Activated CD4-positive, alpha-beta T cell treated with anti-CD3 and anti-CD28 coated beads, Interleukin-2, amount 10 ng/mL, durations not matched to agents 24 days and 14 days (primary cell): ENCODE measurements around the gene APLP2. TPM values are rescaled to one million over a fixed set of nuclear protein-coding genes. Genes with fewer than 3 reads are reported as not detected.
"Not testable (repeated sequence)": the region's sequence is repeated elsewhere in the genome, so short reads cannot be mapped to it uniquely, and the experiment has no call there.

ENCODE experiments used
- DNase-seq: peaks from one replicate; pipeline ENCODE4 v3.0.0; 2022
- H3K27ac Mint-ChIP-seq: one replicate; pipeline ENCODE4 v1.8.0; 2022; ENCODE audit warnings: mild to moderate bottlenecking, mixed read lengths
- H3K27me3 Mint-ChIP-seq: one replicate; pipeline ENCODE4 v1.8.0; 2022; ENCODE audit warnings: mixed read lengths
- H3K36me3 Mint-ChIP-seq: one replicate; pipeline ENCODE4 v1.8.0; 2022; ENCODE audit warnings: low read depth, mild to moderate bottlenecking, mixed read lengths
- H3K4me1 Mint-ChIP-seq: one replicate; pipeline ENCODE4 v1.8.0; 2021; ENCODE audit warnings: mixed read lengths
- H3K4me3 Mint-ChIP-seq: one replicate; pipeline ENCODE4 v1.8.0; 2022; ENCODE audit warnings: mild to moderate bottlenecking, moderate library complexity, mixed read lengths
- H3K9me3 Mint-ChIP-seq: one replicate; pipeline ENCODE4 v1.8.0; 2021; ENCODE audit warnings: mixed read lengths
- intact Hi-C: fragments of 100-400 bp; cut with micrococcal nuclease; formaldehyde crosslinking; loops from one replicate; pipeline ENCODE4 v1.15.1; 2023
- total RNA-seq: library from RNA; stranded (reverse); gene quantifications from 2 replicates; pipeline ENCODE4 v1.2.3, GENCODE V29; 2022

APLP2 gene
- total RNA-seq, 1 donor from 2014 or later: 46.4 TPM

DNA sequence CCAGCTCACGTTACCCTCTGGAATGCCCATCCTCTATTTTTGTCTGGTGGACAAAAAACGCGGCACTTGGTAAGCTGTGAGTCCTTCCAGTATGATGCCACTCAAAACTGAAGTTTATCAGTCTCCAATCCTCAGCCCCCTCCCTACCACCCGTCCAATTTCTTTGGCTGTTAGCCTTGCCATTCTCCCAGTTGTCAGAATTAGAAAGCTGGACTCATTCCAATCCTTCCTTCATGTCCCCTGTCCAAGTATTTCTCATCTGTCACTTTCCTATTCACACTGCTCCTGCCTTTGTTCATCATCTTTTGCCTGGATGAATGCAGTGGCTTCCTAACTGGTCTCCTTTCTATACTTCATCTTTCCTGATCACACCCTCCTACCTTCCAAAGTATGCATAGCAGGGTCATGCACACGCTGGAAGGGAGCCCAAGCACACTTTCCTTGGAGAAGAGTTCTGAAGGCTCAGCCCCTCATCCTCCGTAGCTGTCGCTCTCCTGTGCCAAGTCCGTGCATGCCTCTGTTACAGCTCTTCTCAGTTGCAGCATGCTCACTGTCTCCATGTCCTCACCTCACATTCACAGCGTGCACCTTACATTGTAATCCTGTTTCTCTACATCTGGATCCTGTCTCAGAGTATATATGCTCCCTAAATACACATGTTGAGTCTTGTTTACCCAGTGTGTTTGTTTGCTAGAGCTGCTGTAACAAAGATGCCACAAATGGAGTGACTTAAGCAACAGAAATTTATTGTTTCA is 19.4 kb downstream of the APLP2 start:
- peaks cover 7% of the 10 kb centered on the region for H3K27me3 Mint-ChIP-seq
- no peak overlapping the region for H3K4me3 Mint-ChIP-seq
- no peak for DNase-seq
- no peaks in the 10 kb centered on the region for H3K4me1 Mint-ChIP-seq
- intact Hi-C loops: no loop called here
- H3K36me3 Mint-ChIP-seq: no peaks in the 10 kb centered on the region
- H3K9me3 Mint-ChIP-seq: no peaks in the 10 kb centered on the region
- no peak overlapping the region for H3K27ac Mint-ChIP-seq

DNA sequence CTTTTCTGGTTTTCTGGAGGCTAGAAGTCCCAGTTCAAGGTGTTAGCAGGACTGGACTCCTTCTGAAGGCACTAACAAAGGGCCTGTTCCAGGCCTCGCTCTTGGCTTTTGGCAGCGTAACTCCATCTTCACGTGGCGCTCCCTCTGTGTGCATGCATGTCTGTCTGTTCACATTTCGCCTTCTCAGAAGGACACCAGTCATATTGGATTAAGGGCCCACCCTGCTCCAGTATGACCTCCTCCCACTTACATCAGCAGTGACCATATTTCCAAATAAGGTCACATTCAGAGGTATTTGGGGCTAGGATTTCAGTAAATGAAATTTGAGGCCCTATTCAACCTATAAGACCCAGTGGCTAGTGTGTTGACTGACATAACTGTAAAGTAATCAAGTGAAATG is 20.0 kb downstream of the APLP2 start:
- peaks cover 1% of the 10 kb centered on the region for H3K4me1 Mint-ChIP-seq

DNA sequence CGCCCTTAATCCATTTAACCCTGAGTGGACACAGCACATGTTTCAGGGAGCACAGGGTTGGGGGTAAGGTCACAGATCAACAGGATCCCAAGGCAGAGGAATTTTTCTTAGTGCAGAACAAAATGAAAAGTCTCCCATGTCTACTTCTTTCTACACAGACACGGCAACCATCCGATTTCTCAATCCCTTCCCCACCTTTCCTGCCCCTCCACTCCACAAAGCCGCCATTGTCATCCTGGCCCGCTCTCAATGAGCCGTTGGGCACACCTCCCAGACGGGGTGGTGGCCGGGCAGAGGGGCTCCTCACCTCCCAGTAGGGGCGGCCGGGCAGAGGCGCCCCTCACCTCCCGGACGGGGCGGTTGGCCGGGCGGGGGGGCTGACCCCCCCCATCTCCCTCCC is 20.8 kb downstream of the APLP2 start:
- H3K36me3 Mint-ChIP-seq, H3K4me1 Mint-ChIP-seq, intact Hi-C loops: not testable (repeated sequence)

More for the DNA sequence above, 20.0 kb downstream of the APLP2 start:
- peaks cover 5% of the 10 kb centered on the region for H3K27me3 Mint-ChIP-seq
- no peak overlapping the region for H3K4me3 Mint-ChIP-seq
- DNase-seq: no peak
- H3K36me3 Mint-ChIP-seq: no peaks in the 10 kb centered on the region
- H3K9me3 Mint-ChIP-seq: no peaks in the 10 kb centered on the region
- H3K27ac Mint-ChIP-seq: no peak overlapping the region
- intact Hi-C loops: no loop called here

DNA sequence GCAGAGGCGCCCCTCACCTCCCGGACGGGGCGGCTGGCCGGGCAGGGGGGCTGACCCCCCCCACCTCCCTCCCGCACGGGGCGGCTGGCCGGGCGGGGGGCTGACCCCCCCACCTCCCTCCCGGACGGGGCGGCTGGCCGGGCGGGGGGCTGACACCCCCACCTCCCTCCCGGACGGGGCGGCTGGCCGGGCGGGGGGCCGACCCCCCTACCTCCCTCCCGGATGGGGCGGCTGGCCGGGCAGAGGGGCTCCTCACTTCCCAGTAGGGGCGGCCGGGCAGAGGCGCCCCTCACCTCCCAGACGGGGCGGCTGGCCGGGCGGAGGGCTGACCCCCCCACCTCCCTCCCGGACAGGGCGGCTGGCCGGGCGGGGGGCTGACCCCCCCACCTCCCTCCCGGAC is 21.5 kb downstream of the APLP2 start:
- H3K27ac Mint-ChIP-seq, intact Hi-C loops, H3K36me3 Mint-ChIP-seq, H3K9me3 Mint-ChIP-seq, H3K27me3 Mint-ChIP-seq, H3K4me1 Mint-ChIP-seq, H3K4me3 Mint-ChIP-seq, DNase-seq: not testable (repeated sequence)

More for the DNA sequence above, 20.8 kb downstream of the APLP2 start:
- H3K27me3 Mint-ChIP-seq, H3K4me3 Mint-ChIP-seq, DNase-seq, H3K27ac Mint-ChIP-seq, H3K9me3 Mint-ChIP-seq: not testable (repeated sequence)

DNA sequence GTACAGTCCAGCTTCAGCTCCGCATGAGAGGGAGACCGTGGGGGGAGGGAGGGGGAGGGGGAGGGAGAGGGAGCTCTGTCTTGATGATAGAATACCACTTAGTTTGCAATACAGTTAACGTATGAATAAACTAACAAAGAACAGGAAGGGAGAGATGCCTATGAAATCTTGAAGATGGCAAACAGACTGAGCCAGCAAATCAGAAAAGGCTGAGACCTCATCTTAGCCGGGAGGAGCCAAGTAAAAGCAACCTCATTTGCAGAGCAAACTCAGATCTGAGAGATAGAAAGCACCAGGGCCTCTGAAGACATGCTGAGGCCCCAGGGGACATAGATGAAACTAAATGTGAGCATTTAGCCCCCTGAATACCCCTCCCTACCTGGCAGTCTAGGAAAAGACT is 23.0 kb downstream of the APLP2 start:
- no peaks in the 10 kb centered on the region for H3K27me3 Mint-ChIP-seq
- peaks cover 1% of the 10 kb centered on the region for H3K4me1 Mint-ChIP-seq
- intact Hi-C loops: no loop called here
- no peaks in the 10 kb centered on the region for H3K9me3 Mint-ChIP-seq
- no peak for DNase-seq
- H3K36me3 Mint-ChIP-seq: no peaks in the 10 kb centered on the region
- no peak overlapping the region for H3K4me3 Mint-ChIP-seq
- no peak overlapping the region for H3K27ac Mint-ChIP-seq

DNA sequence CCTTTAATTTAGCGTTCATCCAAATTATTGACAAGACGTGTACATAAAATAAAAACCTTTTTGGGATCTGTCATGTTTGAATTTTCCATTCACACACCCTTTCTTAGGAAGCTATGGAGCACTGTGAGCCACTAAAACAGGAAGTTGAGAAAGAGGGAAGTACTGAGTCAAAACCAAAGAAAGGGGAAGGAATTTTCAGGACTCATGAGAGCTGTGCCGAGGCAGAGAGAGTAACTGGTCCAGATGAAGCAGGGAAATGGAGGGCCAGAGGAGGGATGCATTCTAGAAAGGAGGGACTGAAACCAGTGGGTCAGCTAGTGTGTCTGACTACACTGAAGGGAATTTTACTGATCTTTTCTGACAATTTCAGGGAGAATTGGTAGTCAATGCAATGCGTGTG is 24.9 kb downstream of the APLP2 start:
- Mint-ChIP-seq H3K9me3 (no peaks in the 10 kb centered on the region), H3K27ac (no peak overlapping the region), H3K36me3 (no peaks in the 10 kb centered on the region), H3K27me3 (no peaks in the 10 kb centered on the region), H3K4me1 (peaks cover 1% of the 10 kb centered on the region), H3K4me3 (no peak overlapping the region)
- DNase-seq: no peak
- intact Hi-C loops: no loop called here

DNA sequence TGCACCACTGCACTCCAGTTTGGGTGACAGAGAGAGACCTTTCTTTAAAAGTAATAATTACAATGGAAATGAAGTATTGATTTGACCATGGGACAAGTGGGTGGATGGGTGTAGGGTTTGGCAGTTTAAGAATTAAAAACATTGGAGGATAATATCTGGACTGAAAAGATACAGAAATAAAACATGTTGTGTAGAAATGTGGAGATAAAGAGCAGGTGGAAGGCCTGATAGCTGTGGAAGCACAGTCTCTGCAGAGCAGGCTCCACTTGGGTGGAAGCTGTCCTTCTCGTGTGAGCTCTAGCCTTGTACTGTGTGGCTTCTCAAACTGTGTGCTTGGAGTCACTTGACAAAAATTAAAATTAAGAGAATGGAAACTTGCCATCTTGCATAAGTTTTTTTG is 25.6 kb downstream of the APLP2 start:
- no peak overlapping the region for H3K4me3 Mint-ChIP-seq
- DNase-seq: no peak
- H3K4me1 Mint-ChIP-seq: peaks cover 1% of the 10 kb centered on the region
- H3K27me3 Mint-ChIP-seq: no peaks in the 10 kb centered on the region
- no peaks in the 10 kb centered on the region for H3K9me3 Mint-ChIP-seq
- no peaks in the 10 kb centered on the region for H3K36me3 Mint-ChIP-seq
- intact Hi-C loops: no loop called here
- H3K27ac Mint-ChIP-seq: no peak overlapping the region

DNA sequence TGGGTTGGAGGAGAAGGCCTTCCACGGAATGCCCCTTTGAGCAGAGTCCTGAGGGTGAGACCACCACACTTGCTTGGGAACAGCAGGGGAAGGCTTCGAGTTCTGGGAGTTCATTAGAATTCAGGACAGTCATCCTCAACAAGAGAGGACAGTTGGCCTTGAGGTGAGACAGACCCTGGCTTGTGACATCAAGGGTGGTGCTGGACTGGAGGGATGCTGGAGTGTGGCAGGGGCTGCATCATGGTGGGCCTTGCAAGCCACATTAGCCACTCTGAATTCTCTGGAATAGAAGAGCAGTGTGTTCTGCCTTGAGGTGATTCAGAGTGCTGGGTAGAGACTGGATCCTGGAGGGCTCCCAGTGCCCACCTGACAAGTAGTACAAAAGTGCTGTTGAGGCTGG is 26.3 kb downstream of the APLP2 start:
- intact Hi-C loops: no loop called here
- Mint-ChIP-seq H3K9me3 (no peaks in the 10 kb centered on the region), H3K4me1 (peaks cover 1% of the 10 kb centered on the region), H3K4me3 (no peak overlapping the region), H3K27me3 (no peaks in the 10 kb centered on the region), H3K36me3 (no peaks in the 10 kb centered on the region), H3K27ac (no peak overlapping the region)
- no peak for DNase-seq

DNA sequence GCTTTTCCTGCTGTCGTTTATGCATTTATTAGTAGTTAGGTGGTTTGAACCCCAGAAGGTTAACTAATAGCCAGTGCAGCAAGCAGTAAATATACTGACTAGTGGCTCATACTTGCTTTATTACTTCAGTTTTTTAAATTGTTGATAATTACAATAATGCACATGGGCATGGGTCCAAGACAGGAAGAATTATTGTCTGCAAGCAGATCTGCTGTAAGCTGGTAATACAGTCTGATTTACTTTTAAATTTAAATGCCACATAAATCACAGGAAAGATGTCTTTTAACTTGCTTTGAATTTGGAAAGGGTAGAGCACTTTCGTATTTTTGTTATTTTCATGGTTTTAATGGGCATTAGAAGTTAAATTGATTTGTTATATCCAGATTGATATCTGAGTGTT is 27.1 kb downstream of the APLP2 start:
- Mint-ChIP-seq H3K4me1 (peaks cover 1% of the 10 kb centered on the region), H3K36me3 (no peaks in the 10 kb centered on the region), H3K27ac (no peak overlapping the region), H3K9me3 (no peaks in the 10 kb centered on the region), H3K4me3 (no peak overlapping the region), H3K27me3 (no peaks in the 10 kb centered on the region)
- DNase-seq: no peak
- intact Hi-C loops: no loop called here

DNA sequence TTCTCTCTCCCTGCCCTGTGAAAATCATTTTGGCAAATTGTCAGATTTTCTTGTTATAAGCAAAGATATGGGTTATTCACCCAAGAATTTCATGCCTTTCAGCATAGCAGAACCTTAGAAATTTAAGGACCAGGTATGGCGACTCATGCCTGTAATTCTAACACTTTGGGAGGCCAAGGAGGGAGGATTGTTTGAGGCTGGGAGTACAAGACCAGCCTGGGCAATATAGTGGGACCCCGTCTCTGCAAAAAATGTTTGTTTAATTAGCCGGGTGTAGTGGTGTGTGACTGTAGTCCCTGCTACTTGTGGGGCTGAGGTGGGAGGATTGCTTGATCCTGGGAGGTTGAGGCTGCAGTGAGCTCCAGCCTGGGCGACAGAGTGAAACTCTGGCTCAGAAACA is 27.6 kb downstream of the APLP2 start:
- H3K9me3 Mint-ChIP-seq: no peaks in the 10 kb centered on the region
- intact Hi-C loops: no loop called here
- H3K4me1 Mint-ChIP-seq: peaks cover 1% of the 10 kb centered on the region
- DNase-seq: no peak
- no peaks in the 10 kb centered on the region for H3K27me3 Mint-ChIP-seq
- no peaks in the 10 kb centered on the region for H3K36me3 Mint-ChIP-seq
- H3K27ac Mint-ChIP-seq: no peak overlapping the region
- no peak overlapping the region for H3K4me3 Mint-ChIP-seq

DNA sequence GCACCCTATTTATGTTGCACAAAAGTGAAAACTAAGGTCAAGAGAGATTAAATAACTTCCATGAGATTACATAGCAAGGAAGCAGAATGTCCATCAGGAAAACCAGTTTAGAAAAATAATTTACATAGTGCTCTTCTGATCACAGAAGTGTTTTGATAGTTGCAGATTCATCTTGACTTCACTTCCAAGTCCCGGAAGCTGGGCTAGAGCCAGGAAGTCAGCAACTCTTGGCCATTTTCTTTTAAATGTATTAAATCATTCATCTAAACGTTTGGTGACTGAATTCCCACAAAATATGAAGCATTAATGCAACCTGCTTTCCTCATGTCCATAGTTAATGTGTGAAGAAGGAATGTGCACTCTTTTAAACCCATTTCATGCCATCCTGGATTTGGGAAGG is 29.7 kb downstream of the APLP2 start:
- Mint-ChIP-seq H3K27me3 (peaks cover 2% of the 10 kb centered on the region), H3K36me3 (no peaks in the 10 kb centered on the region), H3K4me3 (no peak overlapping the region), H3K9me3 (no peaks in the 10 kb centered on the region), H3K27ac (no peak overlapping the region), H3K4me1 (peaks cover 1% of the 10 kb centered on the region)
- intact Hi-C loops: no loop called here
- DNase-seq: no peak

DNA sequence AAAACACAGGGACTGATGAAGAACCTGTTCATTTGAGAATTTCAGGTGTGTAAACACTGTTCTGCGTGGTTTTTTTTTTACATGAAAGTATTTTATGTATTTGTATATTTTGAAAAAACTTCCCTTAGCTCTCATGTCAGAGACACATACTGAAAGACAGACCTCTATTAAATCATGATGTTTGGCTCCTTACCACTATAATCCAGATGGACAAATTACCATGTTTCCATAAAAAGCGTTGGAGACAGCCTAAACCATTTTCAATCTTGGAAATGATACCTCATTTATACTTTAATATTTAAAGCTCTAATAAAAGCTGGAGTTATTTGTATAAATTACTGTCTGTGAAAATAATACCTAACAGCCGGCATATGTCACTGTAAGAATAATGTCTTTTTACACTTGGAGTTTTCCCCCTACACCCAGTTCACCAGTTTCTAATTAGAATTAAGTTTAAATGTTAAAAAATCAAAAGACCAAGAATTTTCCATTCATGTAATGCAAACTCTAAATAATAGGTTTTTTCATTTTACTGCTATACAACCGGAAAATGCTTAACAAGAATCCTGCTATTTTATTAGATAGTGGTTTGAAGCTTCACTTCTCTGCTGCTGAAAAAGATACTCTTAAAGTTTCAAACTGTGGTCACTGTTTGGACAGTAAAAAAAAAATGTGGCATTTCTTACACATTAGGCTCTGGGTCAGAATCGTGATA is 30.8 kb downstream of the APLP2 start:
- H3K27ac Mint-ChIP-seq: no peak overlapping the region
- no peaks in the 10 kb centered on the region for H3K9me3 Mint-ChIP-seq
- no peak for DNase-seq
- H3K4me1 Mint-ChIP-seq: no peaks in the 10 kb centered on the region
- H3K36me3 Mint-ChIP-seq: no peaks in the 10 kb centered on the region
- intact Hi-C loops: no loop called here
- no peak overlapping the region for H3K4me3 Mint-ChIP-seq
- peaks cover 2% of the 10 kb centered on the region for H3K27me3 Mint-ChIP-seq

DNA sequence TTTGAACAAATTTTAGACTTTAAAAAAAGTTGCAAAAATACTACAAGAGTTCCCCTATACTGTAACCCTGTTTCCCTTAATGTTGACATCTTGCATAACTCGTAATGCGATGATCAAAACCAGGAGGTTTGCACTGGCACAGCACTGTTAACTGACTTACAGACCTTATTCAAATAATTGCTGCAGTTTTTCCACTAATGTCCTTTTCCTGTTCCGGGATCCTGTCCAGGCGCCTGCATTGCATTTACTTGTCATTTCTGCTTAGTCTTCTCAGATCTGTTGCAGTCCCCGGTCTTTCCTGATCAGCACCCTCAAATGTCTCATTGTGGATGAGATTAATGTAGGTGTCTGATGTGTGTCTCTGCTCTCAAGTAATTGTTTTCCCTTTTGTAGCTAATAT is 32.0 kb downstream of the APLP2 start:
- no peaks in the 10 kb centered on the region for H3K36me3 Mint-ChIP-seq
- no peak for DNase-seq
- no peak overlapping the region for H3K4me3 Mint-ChIP-seq
- H3K4me1 Mint-ChIP-seq: no peaks in the 10 kb centered on the region
- H3K27me3 Mint-ChIP-seq: peaks cover 2% of the 10 kb centered on the region
- H3K9me3 Mint-ChIP-seq: peaks cover 6% of the 10 kb centered on the region
- intact Hi-C loops: no loop called here
- no peak overlapping the region for H3K27ac Mint-ChIP-seq

DNA sequence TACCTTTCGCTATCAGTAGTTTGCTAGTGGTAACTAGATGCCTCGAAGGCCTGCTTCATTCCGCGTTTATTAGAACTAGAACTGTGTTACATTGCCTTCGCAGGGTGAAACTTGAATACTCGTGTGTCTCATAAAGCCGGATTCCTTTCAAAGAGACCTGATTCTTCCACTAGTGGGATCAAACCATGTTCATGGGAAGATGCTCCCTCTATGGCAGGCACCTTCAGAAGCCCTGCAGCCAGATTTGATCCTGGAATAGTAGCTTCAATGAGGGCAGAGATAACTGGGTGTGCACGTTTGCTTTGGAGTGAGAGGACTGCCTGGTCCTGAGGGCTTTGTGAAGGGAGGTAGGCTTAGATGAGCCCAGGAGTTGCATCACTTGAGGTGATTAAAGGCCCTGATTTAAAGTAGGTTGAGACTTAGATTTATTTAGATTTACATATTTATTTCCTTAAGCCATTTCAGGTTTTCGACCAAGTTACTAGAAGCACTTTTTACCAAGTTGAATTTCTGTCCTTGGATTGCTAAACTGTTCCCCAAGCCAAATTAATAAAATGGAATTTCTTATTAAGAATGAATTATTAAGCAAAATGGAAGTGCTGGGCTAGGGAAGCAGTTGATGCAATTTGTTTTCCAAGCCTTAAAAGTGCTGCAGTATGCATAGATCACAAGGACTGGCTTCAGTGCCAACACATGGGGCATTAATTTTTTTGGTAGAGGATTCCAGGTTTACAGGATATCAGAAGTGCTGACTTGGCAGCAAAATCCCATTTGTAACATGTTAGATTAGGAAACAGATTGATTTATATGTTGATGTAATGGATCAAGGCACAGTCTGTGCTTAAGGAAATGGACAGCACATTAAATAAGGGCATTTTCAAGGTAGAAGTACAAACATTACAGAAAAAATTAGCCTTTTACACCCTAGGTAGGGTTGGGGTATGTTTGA is 32.9 kb downstream of the APLP2 start:
- H3K4me1 Mint-ChIP-seq: no peaks in the 10 kb centered on the region
- H3K4me3 Mint-ChIP-seq: no peak overlapping the region
- DNase-seq: no peak
- H3K36me3 Mint-ChIP-seq: no peaks in the 10 kb centered on the region
- H3K9me3 Mint-ChIP-seq: peaks cover 6% of the 10 kb centered on the region
- H3K27ac Mint-ChIP-seq: no peak overlapping the region
- H3K27me3 Mint-ChIP-seq: peaks cover 2% of the 10 kb centered on the region
- intact Hi-C loops: no loop called here
